ENCODE results near the gene CMYA5. TPM values are rescaled to one million over a fixed set of nuclear protein-coding genes. Genes with fewer than 3 reads are reported as not detected.
A peak's percentile ranks its signal among the peaks of the same experiment; 100 is the strongest.

CMYA5 gene
- total and polyA plus RNA-seq, 9 of the 15 experiments (the other 6 are each of a cell fraction or from before 2014, with no cell fraction given) = 0.18 to 1.1 (median 0.32) TPM

- TF ChIP-seq POLR2B (IDR thresholded peaks at IDR 0.05; ENCODE audit: low read depth, partially characterized antibody) = no peak
- no peak for TF ChIP-seq MCM2 (IDR thresholded peaks at IDR 0.05; ENCODE audit: low read depth)
- TF ChIP-seq YY1 (IDR thresholded peaks at IDR 0.05; ENCODE audit: borderline replicate concordance in 1 of 3, control insufficient read depth in 1 of 3, extremely low read depth in 1 of 3, insufficient read depth in 3 of 3, insufficient read length in 1 of 3, insufficient replicate concordance in 2 of 3, low read depth in 1 of 3, low read length in 2 of 3) = peak in 2 of 3 experiments; percentile 45 to 81
- no peak for TF ChIP-seq CREBBP (IDR thresholded peaks at IDR 0.05; ENCODE audit: low read depth, low read length)
- no peak for TF ChIP-seq ETV5 (CRISPR knock-in tag; IDR thresholded peaks at IDR 0.05; ENCODE audit: low read depth)
- peak; percentile 64; the same call in 1 of the 2 replicates for TF ChIP-seq NFRKB (IDR thresholded peaks at IDR 0.05; ENCODE audit: low read depth)
- TF ChIP-seq NR4A1 (CRISPR knock-in tag; IDR thresholded peaks at IDR 0.05) = no peak
- TF ChIP-seq NR4A1 (tag; IDR thresholded peaks at IDR 0.05) = no peak
- 0 out of 2 replicates have a peak, but pooled peaks have one; percentile 28 for TF ChIP-seq TCFL5 (CRISPR knock-in tag; conservative IDR thresholded peaks at IDR 0.05)
- no peak for TF ChIP-seq USF1 (CRISPR knock-in tag; IDR thresholded peaks at IDR 0.05)
- no peak for TF ChIP-seq ATF2 (CRISPR knock-in tag; IDR thresholded peaks at IDR 0.05)
- TF ChIP-seq MTA3 (IDR thresholded peaks at IDR 0.05; ENCODE audit: borderline replicate concordance) = no peak
- no peak for TF ChIP-seq PRMT5 (CRISPR knock-in tag; IDR thresholded peaks at IDR 0.05)
- TF ChIP-seq ZSCAN29 (IDR thresholded peaks at IDR 0.05) = no peak
- no peak for TF ChIP-seq CEBPG (CRISPR knock-in tag; IDR thresholded peaks at IDR 0.05)
- no peak for TF ChIP-seq CEBPG (tag; conservative IDR thresholded peaks at IDR 0.05 in 1 of 2, IDR thresholded peaks at IDR 0.05 in 1 of 2)
- TF ChIP-seq FOXA3 (CRISPR knock-in tag; conservative IDR thresholded peaks at IDR 0.05 in 1 of 2, IDR thresholded peaks at IDR 0.05 in 1 of 2) = peak in 1 of 2 experiments; percentile 82; a peak in 2 of 4 replicates
- peak; percentile 68; the same call in 1 of the 2 replicates for TF ChIP-seq CREB3 (tag; conservative IDR thresholded peaks at IDR 0.05; ENCODE audit: low read depth)
- no peak for TF ChIP-seq BRF2 (IDR thresholded peaks at IDR 0.05; ENCODE audit: borderline replicate concordance, insufficient read depth, insufficient read length)
- no peak for TF ChIP-seq MXD1 (CRISPR knock-in tag; IDR thresholded peaks at IDR 0.05; ENCODE audit: borderline replicate concordance, poor library complexity, severe bottlenecking)
- no peak for TF ChIP-seq ZBED1 (IDR thresholded peaks at IDR 0.05)
- TF ChIP-seq XRCC3 (IDR thresholded peaks at IDR 0.05) = no peak
- TF ChIP-seq NELFE (IDR thresholded peaks at IDR 0.05; ENCODE audit: insufficient read depth, insufficient read length) = no peak
Measured at GRCh38 chr5:79800979-79801827, 111.6 kb downstream of the CMYA5 start (continued).

All from K562 (cell line).